GM19023 (cell line): Measurements from ENCODE around the gene REG3A.

Source experiments
- ATAC-seq: cut with Tn5 transposase; IDR thresholded peaks from one replicate; pipeline ENCODE4 v1.9.1; 2021; ENCODE audit warnings: mild to moderate bottlenecking, moderate library complexity; ENCODE audit not compliant: unreplicated experiment

REG3A gene

DNA sequence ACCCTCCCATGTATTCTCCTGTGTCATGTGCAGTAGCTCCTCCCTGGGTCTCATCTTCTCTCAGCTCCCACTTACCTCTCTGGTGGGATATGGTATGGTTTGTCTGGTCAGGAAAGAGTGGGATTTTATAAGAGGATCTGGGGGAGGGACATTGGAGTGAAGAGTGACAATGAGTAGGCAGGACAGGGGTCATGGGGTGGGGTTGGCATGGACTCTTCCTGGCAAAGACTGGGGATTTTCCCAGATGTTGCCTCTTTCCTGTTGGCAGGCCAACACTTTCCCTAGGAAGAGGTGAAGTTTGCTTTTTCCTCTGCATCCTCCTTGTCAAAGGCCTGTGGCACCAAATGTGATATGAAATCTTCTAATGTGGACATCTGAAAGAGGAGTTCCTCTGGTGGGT, at the start of gene REG3A:
Gene REG3A (minus strand): TSS at position 101 of the 400 bp plus-strand sequence. CDS start 348 bp downstream, outside the sequence.
- no peak for ATAC-seq

DNA sequence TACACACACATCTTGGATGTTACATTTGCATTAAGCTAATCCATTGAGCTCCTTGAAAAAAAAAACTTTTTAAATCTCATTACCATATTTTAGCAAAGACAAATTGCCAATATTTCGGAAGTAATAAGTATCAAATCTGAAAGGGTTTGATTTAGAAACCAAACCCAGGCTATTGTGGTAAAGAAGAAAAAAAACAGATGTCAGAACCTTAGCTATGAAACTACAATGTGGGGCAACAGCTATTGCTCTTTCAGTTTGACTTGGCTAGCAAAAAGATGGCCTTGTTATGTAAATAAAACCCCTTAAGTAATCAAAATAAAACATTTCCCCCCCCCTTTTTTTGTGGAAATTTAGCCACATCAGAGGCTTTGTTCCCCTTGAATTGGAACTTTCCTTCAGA, 41.2 kb upstream of the REG3A start:
- ATAC-seq = no peak

DNA sequence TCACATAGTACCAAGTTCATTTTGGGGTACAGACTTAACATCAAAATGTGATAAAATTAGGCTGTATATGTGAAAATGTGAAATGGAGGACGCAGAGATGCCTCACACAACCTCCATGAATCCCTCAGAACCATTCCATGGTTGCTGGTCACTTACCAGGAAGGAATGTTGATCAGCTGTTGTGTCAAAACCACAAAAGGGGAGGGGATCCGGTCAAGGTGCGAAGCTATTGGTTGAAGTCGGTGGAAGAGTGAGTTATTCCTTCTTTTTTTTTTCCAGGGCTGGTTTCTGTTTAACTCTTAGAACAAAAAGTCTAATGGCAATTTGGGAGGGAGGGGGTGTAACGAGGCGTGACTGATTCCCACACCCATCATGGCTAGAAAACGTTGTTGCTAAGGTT, 32.3 kb upstream of the REG3A start:
- no peak for ATAC-seq

DNA sequence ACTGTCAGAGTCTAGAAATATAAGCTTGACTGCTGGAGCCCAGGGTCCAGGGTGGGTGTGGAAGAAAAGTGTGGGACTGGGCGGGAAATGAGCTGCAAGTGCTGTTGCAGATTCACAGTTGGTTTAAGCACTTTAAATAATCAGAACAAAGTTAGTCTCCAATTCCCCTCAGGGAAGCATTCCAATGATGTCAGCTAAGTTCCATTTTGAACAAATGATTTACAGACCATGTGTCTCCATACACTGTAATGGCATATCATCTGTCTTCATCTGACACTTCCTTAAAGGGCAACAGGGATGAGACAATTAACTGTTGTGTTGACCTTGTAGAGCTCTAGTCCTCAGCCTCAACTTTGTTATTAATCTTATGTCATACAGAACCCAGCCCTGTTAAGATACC, 31.5 kb upstream of the REG3A start:
- ATAC-seq = no peak

DNA sequence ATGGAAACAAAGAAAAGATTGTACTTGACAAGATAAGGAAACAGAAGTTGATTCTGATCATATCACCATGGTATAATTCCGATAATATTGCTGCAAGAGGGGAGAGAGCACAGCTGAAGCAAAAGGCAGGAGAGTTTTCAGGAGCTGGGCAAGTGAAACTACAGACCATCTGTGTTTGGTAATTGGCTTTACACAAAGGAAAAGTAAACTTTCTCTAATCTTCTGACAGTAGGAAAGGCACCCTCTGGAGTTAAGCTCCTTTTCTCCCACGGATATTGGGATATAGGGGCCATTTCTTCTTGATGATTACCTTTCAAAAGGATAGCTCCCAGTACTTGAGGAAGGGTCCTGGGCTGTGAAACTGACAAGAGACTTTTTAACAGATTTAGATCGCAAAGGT, 29.9 kb upstream of the REG3A start:
- ATAC-seq = no peak

DNA sequence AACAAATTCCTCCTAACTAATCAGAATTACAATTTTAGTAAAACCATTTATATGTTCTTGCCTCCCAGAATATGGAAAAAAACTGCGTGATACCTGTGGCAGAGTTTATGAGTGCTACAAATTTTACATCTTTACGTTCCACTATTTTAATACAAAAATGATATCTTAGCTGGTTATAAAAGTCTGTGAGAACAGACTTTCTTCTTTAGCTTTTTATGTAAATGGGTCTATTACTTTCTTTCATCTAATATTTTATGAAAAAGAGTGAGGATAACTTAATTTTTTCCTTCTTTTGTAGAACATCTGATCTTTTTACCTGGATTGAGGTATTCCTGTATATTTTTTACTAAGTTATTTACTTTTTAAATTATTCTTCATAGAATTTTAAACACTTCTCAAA, 22.1 kb upstream of the REG3A start:
- ATAC-seq = no peak

DNA sequence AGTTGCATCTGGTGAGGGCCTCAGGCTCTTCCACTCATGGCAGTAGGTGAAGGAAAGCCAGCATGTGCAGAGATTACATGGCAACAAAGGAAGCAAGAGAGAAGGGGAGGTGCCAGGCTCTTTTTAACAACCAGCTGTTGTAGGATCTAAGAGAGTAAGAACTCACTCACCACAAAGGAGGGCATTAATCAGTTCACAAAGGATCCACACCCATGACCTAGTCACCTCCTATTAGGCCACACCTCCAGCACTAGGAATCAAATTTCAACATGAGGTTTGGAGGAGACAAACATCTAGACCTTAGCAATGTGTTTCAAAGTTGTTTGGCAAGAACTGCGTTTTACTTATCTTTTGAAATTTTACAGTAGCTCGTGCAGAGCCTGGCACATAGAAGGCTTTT, 20.5 kb upstream of the REG3A start:
- ATAC-seq = no peak

DNA sequence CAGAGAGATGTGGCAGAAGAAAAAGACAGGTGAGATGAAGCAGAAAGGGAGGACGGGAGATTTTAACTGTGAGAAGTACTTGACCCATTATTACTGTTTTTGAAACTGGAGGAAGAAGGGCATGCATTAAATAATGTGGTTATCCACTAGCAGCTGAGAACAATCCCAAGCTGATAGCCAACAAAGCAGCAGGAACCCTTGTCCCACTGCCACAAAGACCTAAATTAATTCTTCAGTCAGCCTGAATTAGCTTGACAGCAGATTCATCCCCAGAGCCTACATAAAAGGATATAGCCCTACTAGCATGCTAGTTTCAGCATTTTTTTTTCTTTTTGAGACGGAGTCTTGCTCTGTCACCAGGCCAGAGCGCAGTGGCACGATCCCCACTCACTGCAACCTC, 19.5 kb upstream of the REG3A start:
- ATAC-seq = no peak

DNA sequence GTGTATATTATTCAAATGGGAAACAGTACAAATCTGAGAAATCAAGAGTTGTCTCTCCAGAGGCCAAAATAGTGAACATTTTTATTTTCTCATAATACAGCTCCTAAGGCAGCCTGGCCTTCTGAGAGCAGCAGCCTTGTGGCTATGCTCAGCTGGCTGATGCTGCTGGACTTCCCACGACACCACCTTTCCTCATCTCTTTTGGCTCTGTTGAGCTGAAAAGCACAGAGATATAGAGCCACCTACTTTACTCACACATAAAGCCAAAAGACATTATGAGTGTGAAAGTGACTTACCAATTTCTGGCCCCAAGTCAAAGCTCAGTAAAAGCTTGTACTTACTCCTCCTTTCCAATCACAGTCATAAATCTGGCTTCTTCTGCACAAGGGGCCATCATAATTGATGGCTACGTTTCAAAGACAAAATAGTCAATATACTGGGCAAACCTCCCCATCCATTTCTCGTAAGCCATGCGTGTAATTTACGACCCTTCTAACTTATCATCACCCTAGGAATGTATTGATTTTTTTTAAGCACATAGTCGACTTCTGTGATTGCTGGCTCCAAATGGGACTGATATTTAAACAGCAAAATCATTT, 18.6 kb upstream of the REG3A start:
- no peak for ATAC-seq

DNA sequence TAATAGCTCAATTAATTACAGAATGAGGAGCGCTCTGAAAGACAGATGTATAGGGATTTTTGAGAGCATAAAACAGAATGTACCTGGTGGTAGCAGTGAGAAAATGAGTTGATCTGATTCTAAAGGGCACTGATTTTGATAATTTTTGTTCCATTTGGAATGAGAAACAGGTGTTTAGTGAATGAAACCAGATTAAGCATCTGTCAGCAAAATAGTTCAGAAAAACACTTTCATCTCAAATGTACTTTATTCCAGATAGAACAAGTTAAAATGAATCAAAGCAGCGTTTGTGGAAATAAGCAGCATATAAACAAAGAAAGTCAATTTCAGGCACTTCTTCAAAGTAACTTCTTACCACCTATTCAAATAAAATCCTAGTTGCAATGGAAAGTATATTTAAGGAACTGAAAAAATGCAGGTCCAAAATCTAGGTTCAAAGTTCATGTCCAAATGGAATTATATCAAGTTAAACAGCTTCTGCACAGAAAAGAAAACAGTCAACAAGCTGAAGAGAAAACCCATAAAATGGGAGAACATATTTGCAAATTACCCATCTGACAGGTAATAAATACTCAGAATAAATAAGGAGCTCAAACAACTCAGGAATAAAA, 11.9 kb upstream of the REG3A start:
- no peak for ATAC-seq

DNA sequence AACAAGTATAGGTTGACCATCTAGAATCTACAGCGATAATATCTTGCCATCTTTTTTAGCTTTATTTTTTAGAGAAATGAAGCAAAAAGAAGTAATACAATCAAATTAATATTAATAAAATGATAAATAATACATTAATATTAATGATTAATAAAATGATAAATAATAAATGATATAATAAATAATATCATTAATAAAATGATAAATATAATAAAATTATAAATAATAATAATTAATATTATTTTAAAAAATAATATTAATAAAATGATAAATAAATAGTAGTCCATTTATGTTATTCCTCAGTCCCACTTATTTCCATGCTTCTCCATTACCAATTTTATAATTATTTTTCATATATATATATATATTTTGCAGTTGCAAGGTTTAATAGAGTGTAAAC, 3.2 kb upstream of the REG3A start:
- no peak for ATAC-seq

DNA sequence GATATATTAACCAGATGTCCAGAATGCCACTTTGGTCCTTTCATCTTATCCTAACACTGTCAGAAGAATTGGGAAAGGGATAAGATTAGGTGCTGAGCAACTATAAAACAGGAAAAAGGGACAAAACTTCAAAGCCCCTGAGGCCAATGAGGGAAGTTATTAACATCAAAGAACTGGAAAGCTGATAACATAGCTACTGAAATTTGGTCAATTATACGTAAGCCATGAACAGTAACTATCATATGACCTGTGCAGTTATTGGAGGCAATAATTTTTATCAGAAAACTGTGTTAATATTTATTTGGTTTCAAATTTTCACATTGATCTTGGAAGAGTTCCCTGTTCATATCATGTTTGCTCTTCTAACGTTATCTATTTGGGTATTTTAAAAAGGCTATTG, 2.6 kb upstream of the REG3A start:
- ATAC-seq = no peak

DNA sequence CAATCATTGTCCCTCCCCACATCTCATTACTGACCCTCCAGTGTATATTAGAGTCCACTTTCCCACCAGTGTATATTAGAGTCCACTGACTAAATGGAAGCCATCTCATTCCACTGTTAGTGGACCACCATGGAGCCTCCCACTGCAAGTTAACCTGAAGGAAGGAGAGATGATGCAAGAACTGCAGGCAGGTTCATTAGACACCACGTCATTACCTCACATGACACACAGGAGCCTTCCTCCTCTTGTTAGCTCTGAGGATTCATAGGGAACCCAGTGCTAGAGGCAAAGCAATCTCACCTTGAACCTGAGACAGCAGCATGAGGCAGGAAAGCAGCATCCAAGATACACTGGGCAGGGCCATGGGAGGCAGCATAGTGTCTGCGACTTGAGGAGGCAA, 523 bp downstream of the REG3A start:
- ATAC-seq = no peak

DNA sequence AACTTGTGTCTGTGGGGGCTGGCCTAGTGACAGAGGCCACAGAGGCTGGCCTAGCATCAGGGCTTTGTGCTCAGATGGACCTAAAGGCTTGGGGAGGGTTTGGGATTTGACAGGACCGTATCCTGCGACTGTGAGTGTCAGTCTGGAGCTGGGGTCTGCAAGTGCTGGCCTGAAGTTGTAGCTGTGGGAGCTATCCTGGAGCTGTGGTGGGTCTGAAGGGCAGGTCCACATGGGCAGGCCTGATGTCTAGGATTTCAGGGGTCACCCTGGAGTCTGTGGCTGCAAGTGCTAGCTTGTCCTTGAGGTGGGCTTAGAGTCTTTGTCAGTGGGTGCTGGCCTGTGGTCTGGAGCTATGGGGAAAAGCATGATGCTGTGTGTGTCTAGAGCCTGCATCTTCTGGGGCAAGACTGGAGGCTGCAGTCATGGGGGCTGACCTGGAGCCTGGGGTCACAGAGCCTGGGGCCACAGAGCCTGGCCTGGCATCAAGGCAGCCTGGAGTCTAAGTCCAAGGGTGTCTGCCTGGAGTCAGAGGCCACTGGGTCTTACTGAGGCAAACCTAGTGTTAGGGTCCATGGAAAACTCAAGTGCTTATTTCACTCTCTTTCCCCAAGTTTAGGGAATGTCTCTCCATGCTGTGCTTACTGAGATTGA, 3.6 kb downstream of the REG3A start:
- no peak for ATAC-seq

DNA sequence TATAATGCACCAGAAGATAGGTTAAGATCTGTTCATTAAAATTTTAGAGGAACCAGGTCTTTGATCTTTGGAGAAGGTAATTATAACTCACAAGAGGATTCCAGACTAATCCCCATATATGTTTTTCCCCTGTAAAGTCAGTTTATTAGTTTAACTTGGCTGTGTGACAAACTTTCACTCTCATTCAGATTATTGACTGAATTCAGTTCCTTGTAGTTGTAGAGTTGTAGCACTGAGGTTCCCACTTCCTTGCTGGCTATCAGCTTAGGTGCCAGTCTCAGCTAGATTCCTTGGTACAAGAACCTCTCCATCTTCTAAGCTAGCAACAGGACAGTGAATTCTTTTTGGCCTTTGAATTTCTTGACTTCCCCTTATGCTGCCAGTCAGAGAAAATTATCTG, 20.1 kb downstream of the REG3A start:
- no peak for ATAC-seq

DNA sequence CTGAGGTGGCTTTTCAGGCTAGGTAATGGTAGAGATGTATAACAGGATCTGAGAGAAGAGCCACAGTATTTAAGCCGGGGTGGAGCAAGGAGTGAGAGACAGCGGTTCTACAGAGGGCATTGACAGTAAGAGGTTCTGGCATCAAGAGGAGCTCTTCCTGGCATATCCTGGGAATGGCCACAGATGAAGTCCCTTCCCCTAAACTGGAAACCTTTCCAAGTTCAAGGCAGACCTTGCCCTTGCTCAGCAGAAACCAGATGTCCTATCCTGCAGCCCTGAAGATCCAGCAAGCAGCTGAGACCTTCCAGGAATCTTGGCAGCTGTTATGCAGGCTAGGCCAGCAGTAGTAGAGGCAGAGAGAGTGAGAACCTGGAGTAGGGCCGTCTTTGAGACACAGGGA, 21.2 kb downstream of the REG3A start:
- ATAC-seq = no peak

DNA sequence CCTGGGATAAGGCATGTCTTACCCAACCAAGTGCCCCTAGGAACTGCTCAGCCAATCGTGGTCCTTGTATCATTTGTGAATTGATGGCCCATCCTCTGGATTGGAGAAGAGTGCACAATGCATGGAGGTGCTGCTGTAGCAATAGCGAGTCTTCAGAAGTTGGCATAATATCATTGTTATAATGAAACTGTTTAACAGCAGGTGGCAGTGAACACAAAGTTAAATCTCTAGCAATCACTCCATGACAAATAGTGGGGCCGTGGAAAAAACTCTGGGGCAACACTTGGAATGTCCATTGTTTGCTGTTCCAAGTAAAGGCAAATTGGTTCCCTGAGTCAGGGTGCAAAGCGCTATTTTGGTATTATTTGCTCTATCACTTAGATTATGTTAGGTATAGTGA, 27.9 kb downstream of the REG3A start:
- no peak for ATAC-seq

DNA sequence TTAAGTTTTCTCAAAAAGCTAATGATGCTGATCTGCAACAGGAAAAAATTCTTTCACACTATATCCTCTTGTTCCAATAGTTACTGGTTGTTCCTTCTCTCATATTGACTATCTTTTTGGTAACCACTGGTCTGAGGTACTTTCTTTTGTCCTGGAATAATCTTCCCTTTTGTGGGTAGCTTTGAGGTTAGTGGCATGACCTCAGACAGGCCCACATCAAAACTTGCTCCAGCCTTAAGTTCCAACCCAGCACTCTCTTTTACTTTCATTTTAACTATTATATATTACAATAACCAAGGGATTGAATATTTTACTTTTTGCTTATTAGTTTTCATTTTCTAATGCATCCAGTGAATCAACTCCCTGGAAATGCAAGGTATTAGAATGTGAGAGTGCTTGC, 29.7 kb downstream of the REG3A start:
- ATAC-seq = no peak

DNA sequence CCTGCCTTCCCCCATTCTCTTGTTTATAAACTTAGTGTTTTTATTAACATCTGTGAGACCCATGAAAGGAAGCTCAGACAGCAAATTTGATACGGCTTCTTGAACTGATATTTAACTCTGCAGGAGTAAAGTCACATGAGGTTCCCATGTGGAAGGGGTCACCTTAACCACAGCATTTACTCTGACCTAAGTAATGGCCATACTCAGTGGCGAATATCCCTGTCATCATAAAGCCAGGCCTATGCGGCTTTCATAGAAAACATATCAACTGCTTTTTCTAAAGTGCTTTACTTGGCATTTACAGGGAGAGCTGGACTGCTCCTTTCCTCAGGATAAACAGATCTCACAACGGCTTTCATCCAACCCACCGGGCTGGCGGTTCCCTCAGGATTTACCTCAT, 30.3 kb downstream of the REG3A start:
- ATAC-seq = no peak

DNA sequence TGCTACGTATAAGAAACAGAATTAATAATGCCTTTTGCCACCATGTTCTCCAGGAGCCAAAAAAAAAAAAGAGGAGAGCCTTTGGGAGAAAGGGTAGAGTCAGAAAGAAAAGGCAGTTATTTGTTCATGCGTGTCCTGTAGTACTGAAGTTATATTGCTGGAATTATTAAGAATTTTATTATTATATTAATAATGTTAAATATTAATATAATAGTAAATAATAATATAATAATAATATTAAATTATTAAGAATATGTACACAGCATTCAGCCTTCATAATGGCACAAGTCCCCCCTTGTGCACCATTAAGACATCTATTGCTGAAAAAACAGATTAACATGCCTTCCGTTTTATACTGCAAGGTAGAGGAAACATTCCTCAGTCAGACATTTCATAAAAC, 31.1 kb downstream of the REG3A start:
- ATAC-seq = no peak

DNA sequence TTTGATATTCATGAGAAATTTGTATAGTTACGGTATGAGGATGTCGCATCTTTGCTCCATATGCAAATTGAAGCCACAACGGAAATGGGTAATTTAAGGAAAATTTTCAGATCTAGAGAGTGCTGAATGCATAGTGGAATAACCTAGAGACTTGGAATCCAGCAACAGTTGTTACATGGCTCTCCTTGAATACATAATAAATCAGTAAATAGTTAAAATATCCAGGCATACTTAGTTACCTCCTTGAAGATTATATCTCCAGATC, 33.9 kb downstream of the REG3A start:
- no peak for ATAC-seq

DNA sequence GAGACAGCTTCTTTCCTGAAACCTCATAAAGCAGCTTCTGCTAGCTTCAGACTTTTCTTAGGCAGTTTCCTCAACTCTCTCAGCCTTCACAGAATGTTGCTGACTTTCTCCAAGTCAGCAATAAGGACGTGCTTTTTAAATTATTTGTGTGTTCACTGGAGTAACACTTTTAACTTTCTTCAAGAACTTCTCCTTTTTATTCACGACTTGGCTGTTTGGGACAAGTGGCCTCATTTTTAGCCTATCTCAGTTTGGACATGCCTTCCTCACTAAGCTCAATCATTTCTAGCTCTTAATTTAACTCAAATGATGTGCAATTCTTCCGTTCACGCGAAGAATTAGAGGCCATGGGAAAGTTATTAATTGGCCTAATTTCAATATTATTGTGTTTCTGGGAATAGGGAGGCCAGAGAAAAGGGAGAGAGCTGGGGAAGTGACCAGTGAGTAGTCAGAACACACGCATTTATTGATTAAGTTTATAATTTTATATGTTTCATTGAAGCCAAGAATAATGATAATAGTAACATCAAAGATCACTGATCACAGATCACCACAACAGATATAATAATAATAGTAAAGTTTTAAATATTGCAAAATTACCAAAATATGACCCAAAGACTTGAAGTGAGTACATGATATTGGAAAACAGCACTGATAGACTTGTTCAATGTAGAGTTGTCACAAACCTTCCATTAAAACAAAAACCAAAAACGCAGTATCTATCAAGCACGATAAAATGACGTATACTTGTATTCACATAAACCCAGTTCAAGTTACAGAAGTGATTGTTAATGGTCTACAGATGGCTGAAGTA, 34.4 kb downstream of the REG3A start:
- ATAC-seq = no peak
